ENCODE measurements around the gene ST7.
"Not testable (repeated sequence)": the region's sequence is repeated elsewhere in the genome, so short reads cannot be mapped to it uniquely, and the experiment has no call there.

ST7 gene

GRCh38 chr7:117101026-117101425 lies 147.7 kb downstream of the ST7 start:
- DNase-seq = no peak

- peak; percentile 23 for DNase-seq
These were observed 157.4 kb downstream of the ST7 start for GRCh38 chr7:117110480-117111315.

DNA sequence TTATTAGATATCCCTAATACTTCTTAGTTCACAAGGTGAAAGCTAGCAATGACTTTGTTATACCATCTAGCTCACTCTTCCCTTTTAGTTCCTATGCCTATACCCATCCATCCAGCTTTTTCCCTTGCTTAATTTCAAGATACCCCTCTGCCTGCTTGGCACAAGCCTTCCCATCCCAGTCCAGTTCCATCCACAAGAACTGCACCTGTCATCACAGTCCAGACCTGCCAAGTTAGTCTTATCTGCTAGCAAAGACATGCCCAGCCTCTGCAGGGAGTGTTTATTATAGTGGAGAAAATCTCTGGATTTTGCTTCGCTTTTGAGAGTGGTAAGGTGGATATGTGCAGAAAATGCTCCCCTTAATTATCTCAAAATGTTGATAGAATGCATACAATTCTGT lies 158.2 kb downstream of the ST7 start:
- DNase-seq = no peak

DNA sequence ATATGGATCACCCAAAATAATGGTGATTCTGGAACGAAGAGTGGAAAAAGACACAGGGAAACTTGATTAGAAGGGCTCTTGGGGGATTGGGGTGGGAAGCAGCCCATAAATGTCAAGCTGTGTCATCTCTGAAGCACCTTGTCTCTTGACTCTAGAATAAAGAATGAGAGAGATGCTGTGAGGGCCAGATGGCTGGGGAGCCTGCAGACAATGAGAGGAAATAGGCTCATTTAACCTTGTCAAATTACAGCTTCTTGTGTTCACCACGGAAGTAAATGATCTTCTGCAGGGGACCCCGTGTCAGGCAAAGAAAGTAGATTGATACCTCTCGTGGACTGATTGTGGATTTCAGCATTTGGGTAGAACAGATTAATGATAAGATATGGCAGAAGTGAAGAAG lies 159.3 kb downstream of the ST7 start:
- DNase-seq = no peak

GRCh38 chr7:117113871-117114270 lies 160.6 kb downstream of the ST7 start:
- DNase-seq = no peak

- no peak for DNase-seq
These were observed 161.0 kb downstream of the ST7 start for GRCh38 chr7:117114272-117114671.

DNA sequence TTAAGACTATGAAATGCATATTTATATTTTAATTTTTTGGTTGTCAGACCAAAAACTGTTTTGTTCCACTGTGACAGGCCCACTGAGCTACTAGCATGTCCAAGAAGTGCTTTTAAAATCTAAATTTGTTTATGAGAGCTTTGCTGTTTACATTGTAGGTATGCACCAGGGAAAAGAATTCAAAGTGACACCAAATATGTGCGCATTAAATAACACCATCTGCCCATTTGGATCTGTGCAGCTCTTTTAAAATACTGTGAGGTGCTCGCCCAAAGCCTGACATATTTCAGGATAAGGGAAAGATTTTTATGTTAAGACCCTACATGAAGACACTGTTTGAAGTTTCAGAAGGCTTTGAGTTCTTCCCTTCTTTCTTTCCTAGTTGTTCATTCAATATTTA lies 162.9 kb downstream of the ST7 start:
- no peak for DNase-seq

GRCh38 chr7:117117172-117117571 lies 163.9 kb downstream of the ST7 start:
- DNase-seq = no peak

GRCh38 chr7:117118579-117119180 lies 165.4 kb downstream of the ST7 start:
- DNase-seq = no peak

DNA sequence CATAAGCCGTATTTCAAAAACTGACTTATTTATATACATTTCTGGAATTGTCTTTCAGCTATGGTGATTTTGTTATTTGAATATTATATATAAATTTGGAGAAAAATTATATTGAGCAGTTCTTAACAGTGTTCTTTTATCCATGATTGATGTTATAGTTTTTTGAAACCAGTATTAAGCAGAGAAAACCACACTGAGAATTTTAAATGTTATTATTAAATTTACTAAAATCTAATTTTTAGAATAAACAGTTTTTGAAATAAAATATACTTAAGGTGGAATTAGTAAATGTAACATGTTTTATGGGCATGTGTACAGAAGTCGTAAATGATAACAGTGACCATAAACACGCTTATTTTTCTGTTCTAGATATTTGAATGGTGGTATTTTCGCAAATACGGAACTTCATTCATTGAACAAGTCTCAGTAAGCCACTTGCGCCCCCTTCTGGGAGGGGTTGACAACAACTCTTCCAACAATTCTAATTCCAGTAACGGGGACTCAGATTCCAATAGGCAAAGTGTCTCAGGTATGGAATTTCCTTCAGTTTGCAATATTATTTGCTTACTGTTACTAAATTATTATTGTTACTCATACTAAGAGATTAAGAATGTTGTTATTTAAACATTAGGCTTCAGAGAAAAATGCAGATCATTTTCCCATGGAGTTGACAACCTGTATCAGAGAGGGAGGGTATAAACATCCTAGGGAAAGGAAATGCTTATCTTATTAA lies 166.1 kb downstream of the ST7 start:
- peak; percentile 57 for DNase-seq

GRCh38 chr7:117120321-117120720 lies 167.0 kb downstream of the ST7 start:
- not testable (repeated sequence) for DNase-seq

DNA sequence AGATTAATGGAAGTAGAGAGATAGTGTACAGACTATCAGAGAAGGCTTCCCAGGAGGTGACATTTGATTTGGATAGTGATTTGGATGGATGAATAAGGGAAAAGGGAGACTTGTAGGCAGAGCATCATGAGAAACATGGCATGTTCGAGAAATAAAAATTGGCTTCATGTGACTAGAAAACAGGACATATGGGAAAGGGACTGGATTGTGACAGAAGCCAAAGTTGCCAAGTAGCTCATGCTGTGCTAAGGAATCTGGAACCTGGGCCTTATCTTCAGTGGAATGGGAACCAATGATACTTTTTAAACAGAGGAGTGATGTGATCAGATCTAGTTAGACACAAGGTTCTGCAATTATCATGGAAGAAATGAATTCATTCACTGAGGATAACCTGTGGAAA lies 168.7 kb downstream of the ST7 start:
- DNase-seq = not testable (repeated sequence)

GRCh38 chr7:117122536-117122935 lies 169.2 kb downstream of the ST7 start:
- no peak for DNase-seq

- no peak for DNase-seq
These were observed 170.1 kb downstream of the ST7 start for GRCh38 chr7:117123311-117123926.

- DNase-seq = peak; percentile 32
These were observed 171.4 kb downstream of the ST7 start for GRCh38 chr7:117124591-117125220.

DNA sequence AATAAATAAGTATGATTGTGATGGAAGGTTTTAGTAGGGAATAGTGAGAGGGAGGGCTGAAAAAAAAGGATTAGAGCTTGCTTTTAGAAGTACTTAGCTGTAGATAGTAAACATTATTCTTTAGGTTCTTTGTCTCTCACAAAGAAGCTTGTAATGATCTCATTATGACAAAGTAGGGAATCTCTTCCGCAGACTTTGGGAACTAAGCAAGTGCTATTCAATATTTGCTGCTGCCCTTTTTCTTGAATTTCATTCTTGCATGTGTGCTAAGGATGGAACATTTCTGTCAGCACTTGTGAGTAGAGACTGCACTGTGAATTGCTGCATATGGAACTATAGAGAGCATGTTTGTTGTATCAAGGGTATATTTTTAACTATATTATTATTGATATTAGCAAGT lies 173.4 kb downstream of the ST7 start:
- DNase-seq = no peak

- no peak for DNase-seq
These were observed 174.4 kb downstream of the ST7 start for GRCh38 chr7:117127585-117128168.

- DNase-seq = no peak
These were observed 176.2 kb downstream of the ST7 start for GRCh38 chr7:117129521-117129955.

GRCh38 chr7:117130262-117130661 lies 177.0 kb downstream of the ST7 start:
- no peak for DNase-seq

DNA sequence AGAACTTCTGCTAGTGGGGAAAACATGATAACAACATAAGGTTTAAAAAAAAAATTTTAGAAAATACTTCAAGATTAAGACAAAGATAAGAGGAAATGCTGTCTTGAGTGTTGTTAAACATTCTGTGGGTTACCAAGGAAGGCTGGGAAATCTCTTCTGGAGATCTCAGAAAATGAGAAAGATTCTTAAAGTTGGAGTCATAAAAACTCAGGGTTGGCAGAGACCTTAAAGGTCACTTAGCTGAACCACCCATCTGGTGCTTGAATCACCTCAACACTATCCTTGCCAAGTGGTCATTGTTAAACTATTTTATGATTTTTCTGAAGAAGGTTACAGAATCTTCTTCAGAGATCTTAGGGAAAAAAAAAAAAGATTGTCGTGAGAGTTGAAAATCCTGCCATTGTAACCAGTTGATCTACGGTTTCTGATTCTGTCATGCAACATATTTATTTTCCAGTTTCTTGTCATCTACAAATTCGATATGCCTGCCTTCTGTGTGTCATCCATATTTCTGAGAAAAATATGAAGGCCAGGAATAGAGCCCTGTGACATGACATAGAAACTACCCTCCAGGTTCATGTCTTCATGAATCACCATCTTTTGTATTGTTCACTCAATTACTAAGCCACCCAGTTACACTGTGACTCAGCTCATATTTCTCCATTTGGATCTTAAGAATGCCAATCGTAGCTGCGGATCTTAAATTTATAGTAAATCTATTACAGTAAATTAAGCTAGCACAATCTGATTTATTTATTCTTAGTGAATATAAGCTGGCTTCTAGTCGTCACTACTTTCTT lies 179.2 kb downstream of the ST7 start:
- no peak for DNase-seq

GRCh38 chr7:117133125-117133524 lies 179.8 kb downstream of the ST7 start:
- DNase-seq = no peak

GRCh38 chr7:117134411-117134810 lies 181.1 kb downstream of the ST7 start:
- DNase-seq = no peak
